Esophagus (tissue), 2 donors: ENCODE data around the gene CCDC32. TPM values are rescaled to one million over a fixed set of nuclear protein-coding genes. Genes with fewer than 3 reads are reported as not detected.
A peak's percentile ranks its signal among the peaks of the same experiment; 100 is the strongest.

ENCODE experiments used
- H3K27ac ChIP-seq, 2 donors: one replicate each; pipeline ENCODE4 v1.5.1; 2013; ENCODE audit warnings: low read depth in 2 of 2, mild to moderate bottlenecking in 2 of 2, inconsistent platforms in 1 of 2, low read length in 1 of 2, moderate library complexity in 1 of 2
- H3K27me3 ChIP-seq, 2 donors: one replicate each; pipeline ENCODE4 v1.6.1; 2013; ENCODE audit warnings: low read length in 2 of 2, control low read depth in 1 of 2, mild to moderate bottlenecking in 1 of 2; ENCODE audit not compliant: insufficient read depth in 2 of 2, control insufficient read depth in 1 of 2
- H3K36me3 ChIP-seq, 2 donors: one replicate each; pipeline ENCODE4 v1.6.1; 2013; ENCODE audit warnings: low read length in 1 of 2; ENCODE audit not compliant: control insufficient read depth in 2 of 2, insufficient read depth in 2 of 2
- H3K4me1 ChIP-seq, 2 donors: one replicate each; pipeline ENCODE4 v1.6.1; 2013; ENCODE audit warnings: low read length in 1 of 2; ENCODE audit not compliant: control insufficient read depth in 2 of 2, insufficient read depth in 2 of 2
- H3K4me3 ChIP-seq, 2 donors: one replicate each; pipeline ENCODE4 v1.5.1; 2013; ENCODE audit warnings: low read length in 2 of 2, mild to moderate bottlenecking in 2 of 2, low read depth in 1 of 2, moderate library complexity in 1 of 2
- H3K9me3 ChIP-seq, 2 donors: one replicate each; pipeline ENCODE4 v1.6.1; 2013; ENCODE audit warnings: mild to moderate bottlenecking in 2 of 2, low read depth in 1 of 2, low read length in 1 of 2, moderate library complexity in 1 of 2; ENCODE audit not compliant: control insufficient read depth in 2 of 2, insufficient read depth in 1 of 2
- WGBS, 2 donors: extraction: QIAGEN DNeasy Blood & Tissue Kit; methylation state at CpG; one replicate each; pipeline ENCODE4 v1.1.7; 2013; 5-methylcytosine and 5-hydroxymethylcytosine counted together
- polyA plus RNA-seq, 2 donors: library from polyadenylated mRNA; stranded (reverse); fragments of 200-250 nt; gene quantifications; one replicate each; pipeline ENCODE4 v1.2.3, GENCODE V29; 2013
- donor health status: healthy with polysubstance abuse.
- donor health status: Bipolar disorder and iron deficiency.

The CCDC32 gene
- polyA plus RNA-seq, 2 donors = 7.9 to 11.1 TPM

DNA sequence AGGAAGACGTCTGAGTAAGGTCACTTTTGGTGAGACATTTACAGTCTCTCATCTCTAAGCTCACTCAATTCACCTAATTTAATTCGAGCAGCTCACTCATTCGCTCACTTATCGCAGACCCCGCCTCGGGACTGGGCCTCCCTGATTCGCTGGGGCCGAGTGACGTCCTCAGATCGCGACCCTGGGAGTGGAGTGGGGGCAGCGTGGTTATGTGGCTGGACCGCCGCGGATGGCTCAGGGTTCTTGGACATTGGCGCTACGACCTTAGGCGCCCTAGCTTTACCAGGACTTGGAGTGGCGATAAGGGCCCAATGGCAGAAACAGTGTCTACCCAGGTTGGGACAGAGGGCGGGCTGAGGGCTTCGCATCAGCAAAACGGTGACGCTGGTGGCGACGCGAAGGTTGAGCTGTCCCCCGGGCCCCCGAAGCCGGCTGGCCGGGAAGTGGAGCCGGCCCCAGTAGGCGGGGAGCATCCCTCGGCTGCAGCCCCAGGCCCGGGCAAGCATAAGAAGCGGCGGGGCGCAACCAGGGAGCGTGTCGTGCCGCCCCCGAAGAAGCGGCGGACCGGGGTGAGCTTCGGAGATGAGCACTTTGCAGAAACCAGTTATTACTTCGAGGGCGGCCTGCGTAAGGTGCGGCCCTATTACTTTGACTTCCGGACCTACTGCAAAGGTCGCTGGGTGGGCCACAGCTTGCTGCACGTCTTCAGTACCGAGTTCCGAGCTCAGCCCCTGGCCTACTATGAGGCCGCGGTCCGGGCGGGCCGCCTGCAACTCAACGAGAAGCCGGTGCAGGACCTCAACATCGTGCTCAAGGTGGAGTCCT, 4.5 kb upstream of the CCDC32 start, which contains the start of gene RPUSD2:
TSS of gene RPUSD2 (plus strand) at position 171 of the 825 bp plus-strand sequence. CDS start at position 210, 39 bp downstream.
- WGBS, 2 donors = 0 to 1% methylated on average over 59 to 62 of the region's 62 CpGs
- Histone ChIP-seq H3K4me1 (no peaks in the 10 kb centered on the region), H3K27me3 (no peaks in the 10 kb centered on the region), H3K9me3 (no peaks in the 10 kb centered on the region), H3K4me3 (peak within 1 kb of the TSS; percentile 88 to 97), H3K36me3 (peaks cover 10 to 12% of the 10 kb centered on the region in 2 donors), H3K27ac (peak within 1 kb of the TSS; percentile 75 to 91)

DNA sequence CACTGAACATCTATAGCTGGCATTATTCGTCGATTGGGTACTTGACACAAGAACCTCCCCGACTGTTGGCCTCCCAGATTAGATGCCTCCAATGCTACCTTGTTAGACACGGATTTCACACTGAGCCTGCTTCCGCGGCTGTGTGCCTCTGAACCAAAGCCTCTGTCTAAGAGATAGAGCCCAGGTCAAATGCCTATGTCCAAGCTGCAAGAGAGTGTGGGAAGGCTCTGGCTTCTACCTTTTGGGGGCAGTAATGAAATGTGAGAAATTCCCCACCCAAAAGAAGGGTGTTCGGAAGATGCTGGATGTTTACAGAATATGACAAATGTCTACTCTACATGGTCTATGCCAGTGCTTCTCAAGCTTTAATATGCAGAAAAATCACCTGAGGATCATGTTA, 2.3 kb upstream of the CCDC32 start:
- Histone ChIP-seq H3K27me3 (no peaks in the 10 kb centered on the region), H3K4me3 (no peak overlapping the region), H3K9me3 (no peaks in the 10 kb centered on the region), H3K4me1 (peaks cover 0 to 3% of the 10 kb centered on the region in 2 donors), H3K27ac (no peak overlapping the region), H3K36me3 (peaks cover 0 to 3% of the 10 kb centered on the region in 2 donors)
- 36 to 40% methylated on average over 7 of the region's 7 CpGs for WGBS, 2 donors

DNA sequence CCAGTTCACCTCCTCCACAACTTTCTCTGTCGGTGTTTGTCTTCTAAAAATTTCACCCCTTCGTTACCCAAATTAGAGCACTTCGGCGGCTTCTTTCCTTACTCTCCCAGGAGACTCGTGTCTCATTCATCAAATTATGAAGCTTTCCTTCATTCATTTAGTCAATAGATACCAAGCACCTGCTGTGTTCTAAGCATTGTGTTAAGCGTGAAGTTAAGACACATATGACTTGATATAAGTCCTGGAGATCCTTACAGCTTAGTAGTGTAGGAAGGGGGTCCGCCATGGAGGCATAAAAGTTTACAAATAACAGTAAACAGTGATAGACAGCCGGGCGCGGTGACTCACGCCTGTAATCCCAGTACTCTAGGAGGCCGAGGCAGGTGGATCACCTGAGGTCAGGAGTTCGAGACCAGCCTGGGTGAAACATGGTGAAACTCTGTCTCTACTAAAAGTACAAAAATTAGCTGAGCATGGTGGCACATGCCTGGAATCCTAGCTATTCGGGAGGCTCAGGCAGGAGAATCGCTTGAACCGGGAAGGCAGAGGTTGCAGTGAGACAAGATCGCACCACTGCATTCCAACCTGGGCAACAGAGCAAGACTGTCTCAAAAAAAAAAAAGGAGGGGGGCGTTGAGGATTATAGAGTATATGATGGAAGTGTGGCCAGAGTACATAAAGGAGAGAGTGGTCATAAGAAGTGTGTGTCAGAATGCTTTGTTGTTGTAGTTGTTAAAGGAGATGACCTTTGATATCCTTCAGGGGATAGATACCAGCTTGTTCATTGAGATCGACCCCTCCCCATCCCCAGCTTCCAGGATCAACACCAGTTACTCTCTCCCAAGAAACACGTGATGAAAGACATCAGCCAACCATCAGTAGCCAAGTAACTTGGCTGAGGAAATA, 744 bp upstream of the CCDC32 start:
- Histone ChIP-seq H3K4me3 (peak overlapping the region; percentile 83 to 95), H3K9me3 (no peaks in the 10 kb centered on the region), H3K27me3 (no peaks in the 10 kb centered on the region), H3K4me1 (peaks cover 0 to 3% of the 10 kb centered on the region in 2 donors), H3K27ac (peak overlapping the region; percentile 60 to 73), H3K36me3 (no peaks in the 10 kb centered on the region)
- 36 to 40% methylated on average over 18 to 20 of the region's 20 CpGs for WGBS, 2 donors

DNA sequence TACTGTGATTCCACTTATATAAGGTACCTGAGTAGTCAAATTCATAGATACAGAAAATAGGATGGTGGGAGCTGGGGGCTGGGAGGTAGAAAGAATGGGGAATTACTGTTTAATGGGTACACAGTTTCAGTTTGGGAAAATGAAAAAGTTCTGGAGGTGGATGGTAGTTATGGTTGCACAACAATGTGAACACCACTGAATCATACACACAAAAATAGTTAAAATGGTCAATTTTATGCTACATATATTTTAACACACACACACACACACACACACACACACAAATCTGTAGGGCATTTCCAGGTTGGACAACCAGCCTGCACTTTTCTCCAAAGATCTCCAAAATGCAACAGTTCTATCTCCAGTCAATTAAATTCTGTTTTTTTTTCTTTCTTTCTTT, 1.4 kb downstream of the CCDC32 start:
- Histone ChIP-seq H3K36me3 (peaks cover 0 to 2% of the 10 kb centered on the region in 2 donors), H3K4me1 (peaks cover 3 to 4% of the 10 kb centered on the region in 2 donors), H3K4me3 (no peak overlapping the region), H3K27me3 (no peaks in the 10 kb centered on the region), H3K9me3 (no peaks in the 10 kb centered on the region), H3K27ac (no peak overlapping the region)

DNA sequence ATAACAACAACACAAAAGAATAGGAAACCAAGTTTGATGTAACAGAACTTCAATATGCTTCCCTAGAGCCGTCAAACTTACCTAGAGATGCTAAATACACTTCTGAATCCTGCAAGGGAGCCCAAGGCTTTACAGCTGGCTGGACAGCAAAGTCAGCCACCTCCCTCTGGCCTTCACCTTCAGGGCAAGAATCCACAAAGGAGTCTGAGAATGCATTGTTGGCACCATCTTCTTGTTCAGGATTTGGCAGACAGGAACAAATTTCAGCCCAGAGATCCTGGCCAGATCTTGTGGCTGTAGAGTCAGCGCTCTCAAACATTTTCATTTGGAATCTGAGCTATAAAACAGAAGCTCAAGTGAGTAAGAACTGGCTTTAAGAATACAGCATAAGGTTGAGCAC, 2.2 kb downstream of the CCDC32 start:
- WGBS, 2 donors = 87 to 93% methylated on average over 2 of the region's 2 CpGs
- Histone ChIP-seq H3K36me3 (peaks cover 0 to 2% of the 10 kb centered on the region in 2 donors), H3K27ac (no peak overlapping the region), H3K4me1 (peaks cover 3 to 5% of the 10 kb centered on the region in 2 donors), H3K9me3 (no peaks in the 10 kb centered on the region), H3K27me3 (no peaks in the 10 kb centered on the region), H3K4me3 (no peak overlapping the region)

DNA sequence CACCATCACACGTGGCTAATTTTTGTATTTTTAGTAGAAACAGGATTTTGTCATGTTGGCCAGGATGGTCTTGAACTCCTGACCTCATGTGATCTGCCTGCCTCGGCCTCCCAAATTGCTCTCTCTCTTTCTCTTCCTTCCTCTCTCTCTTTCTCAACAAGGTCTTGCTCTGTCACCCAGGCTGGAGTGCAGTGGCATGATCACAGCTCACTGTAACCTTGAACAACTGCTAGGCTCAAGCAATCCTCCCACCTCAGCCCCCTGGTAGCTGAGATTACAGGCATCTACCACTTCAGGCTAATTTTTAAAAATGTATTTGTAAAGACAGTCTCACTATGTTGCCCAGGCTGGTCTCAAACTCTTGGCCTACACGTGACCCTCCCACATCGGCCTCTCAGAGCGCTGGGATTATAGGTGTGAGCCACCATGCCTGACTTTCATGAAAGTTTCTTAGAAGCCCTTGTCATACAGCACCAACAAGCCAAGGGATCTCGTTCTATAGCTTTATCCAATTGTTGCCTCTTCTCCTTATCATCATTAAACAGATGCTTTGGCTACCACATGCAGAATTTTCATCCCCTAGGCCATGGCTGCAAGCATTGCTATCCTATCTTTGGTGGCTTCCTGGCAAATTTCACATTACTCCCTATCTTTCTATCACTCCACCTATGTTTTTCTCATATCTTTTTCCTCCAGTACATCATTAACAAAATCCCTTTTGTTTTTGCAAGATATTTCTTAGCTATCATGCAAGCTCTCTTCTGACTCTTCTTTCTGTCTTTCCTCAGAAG, 5.7 kb downstream of the CCDC32 start:
- H3K27ac ChIP-seq = no peak overlapping the region
- H3K4me1 ChIP-seq = peaks cover 4 to 5% of the 10 kb centered on the region in 2 donors
- 86 to 88% methylated on average over 6 of the region's 6 CpGs for WGBS, 2 donors
- H3K9me3 ChIP-seq = no peaks in the 10 kb centered on the region
- H3K4me3 ChIP-seq = no peak overlapping the region
- H3K27me3 ChIP-seq = no peaks in the 10 kb centered on the region
- peaks cover 0 to 7% of the 10 kb centered on the region in 2 donors for H3K36me3 ChIP-seq

DNA sequence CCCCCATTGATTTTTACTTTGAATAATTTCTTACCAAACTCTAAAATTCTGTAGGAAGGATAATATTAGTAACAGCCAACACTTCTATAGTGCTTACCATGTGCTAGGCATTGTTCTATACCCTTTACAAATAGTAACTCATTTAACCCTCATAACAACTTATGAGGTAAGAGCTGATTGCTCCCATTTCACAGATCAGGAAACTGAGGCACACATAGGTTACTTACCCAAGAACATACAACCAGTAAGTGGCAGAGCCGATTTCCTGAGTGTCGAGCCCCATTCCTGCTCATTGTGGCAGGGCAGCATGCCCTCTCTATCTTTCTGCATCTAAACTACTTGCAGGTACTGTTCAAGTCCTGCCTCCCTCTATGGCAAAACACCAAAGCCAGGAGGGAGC, 9.0 kb downstream of the CCDC32 start:
- H3K36me3 ChIP-seq = peaks cover 0 to 7% of the 10 kb centered on the region in 2 donors
- 94 to 97% methylated on average over 2 of the region's 2 CpGs for WGBS, 2 donors
- peaks cover 2 to 5% of the 10 kb centered on the region in 2 donors for H3K4me1 ChIP-seq

DNA sequence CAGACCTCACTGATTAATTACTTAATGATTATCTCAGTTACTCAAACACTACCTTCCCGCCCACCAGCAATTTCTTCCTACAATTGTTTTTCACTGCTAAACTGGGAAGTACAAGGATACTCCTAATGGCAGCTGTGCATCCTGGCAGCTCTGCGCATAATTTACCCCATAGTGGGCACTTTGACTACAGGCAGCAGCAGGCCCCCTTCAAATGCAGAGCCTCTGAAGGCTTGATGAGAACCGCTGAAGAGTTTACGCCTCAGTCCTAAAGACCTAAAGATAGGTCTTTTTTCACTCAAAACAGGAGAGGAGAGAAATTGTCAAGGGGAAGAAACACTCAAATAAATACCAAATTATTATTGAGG, 10.7 kb downstream of the CCDC32 start:
- WGBS, 2 donors = 71 to 86% methylated on average over 4 of the region's 4 CpGs
- H3K9me3 ChIP-seq = no peaks in the 10 kb centered on the region

More for the DNA sequence above, 9.0 kb downstream of the CCDC32 start:
- Histone ChIP-seq H3K9me3 (no peaks in the 10 kb centered on the region), H3K27me3 (no peaks in the 10 kb centered on the region), H3K27ac (no peak overlapping the region), H3K4me3 (no peak overlapping the region)

More for the DNA sequence above, 10.7 kb downstream of the CCDC32 start:
- Histone ChIP-seq H3K4me3 (no peak overlapping the region), H3K27me3 (no peaks in the 10 kb centered on the region), H3K36me3 (peaks cover 0 to 5% of the 10 kb centered on the region in 2 donors), H3K27ac (no peak overlapping the region), H3K4me1 (peaks cover 2 to 5% of the 10 kb centered on the region in 2 donors)
